Cerebellar nuclear complex (tissue), 1 donor: ENCODE measurements around the gene GFRAL.

ENCODE experiments used
- DNase-seq, 2 experiments: peaks; one replicate each; lab custom pipeline; 2025; lab: John Stamatoyannopoulos, UW

GFRAL gene

GRCh38 chr6:55433446-55434130 lies 106.3 kb downstream of the GFRAL start:
- DNase-seq, result no peak

DNA sequence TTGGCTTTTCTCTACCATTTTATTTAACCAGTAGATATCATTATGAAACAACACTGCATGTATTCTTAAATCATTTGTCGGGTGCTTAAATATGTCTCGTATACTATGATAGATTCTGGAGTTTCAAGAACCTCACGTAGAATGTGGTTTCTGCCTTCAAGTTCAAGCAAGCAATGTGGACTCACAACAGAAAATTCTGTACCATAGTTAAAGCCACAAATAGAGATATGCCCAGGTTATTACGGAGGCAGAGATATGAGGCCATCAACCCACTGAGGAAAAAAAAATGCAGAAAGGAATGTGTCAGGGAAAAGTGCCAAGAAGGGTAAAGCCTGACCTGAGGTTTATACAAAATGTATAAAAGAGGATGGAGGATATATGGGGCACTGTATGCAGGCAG lies 109.9 kb downstream of the GFRAL start:
- DNase-seq, result no peak

- no peak for DNase-seq
These were observed 110.9 kb downstream of the GFRAL start for GRCh38 chr6:55438203-55438602.

GRCh38 chr6:55443238-55444134 lies 116.2 kb downstream of the GFRAL start:
- DNase-seq, result no peak

- no peak for DNase-seq
These were observed 118.5 kb downstream of the GFRAL start for GRCh38 chr6:55445648-55446204.

GRCh38 chr6:55447891-55448290 lies 120.6 kb downstream of the GFRAL start:
- no peak for DNase-seq

GRCh38 chr6:55448451-55448850 lies 121.2 kb downstream of the GFRAL start:
- no peak for DNase-seq

DNA sequence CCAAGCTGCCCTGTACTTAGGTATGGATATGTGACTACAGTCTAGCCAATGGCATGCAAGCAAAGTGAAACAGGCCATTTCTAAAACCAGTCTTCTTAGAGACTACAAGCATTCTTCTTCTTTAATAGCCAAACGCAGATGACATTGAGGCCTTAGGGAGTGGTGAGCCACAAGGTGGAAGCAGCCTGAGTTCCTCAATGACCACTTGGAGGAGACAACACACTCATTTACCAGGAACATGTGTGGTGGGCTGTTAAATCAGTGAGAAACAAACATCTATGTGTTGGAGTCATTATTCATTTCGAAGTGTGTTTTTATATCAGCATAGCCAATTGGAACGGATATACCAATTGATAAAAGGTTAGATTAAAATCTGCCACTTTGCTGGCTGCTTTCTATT lies 122.0 kb downstream of the GFRAL start:
- no peak for DNase-seq

GRCh38 chr6:55450005-55450404 lies 122.7 kb downstream of the GFRAL start:
- DNase-seq, result no peak
